Right hindlimb (tissue), 1 donor: Measurements from ENCODE around the gene UBA6.
"Not testable (repeated sequence)": the region's sequence is repeated elsewhere in the genome, so short reads cannot be mapped to it uniquely, and the experiment has no call there.

Source experiments
- DNase-seq: peaks from one replicate; pipeline ENCODE4 v3.0.0-alpha.2; 2018

UBA6 gene

DNA sequence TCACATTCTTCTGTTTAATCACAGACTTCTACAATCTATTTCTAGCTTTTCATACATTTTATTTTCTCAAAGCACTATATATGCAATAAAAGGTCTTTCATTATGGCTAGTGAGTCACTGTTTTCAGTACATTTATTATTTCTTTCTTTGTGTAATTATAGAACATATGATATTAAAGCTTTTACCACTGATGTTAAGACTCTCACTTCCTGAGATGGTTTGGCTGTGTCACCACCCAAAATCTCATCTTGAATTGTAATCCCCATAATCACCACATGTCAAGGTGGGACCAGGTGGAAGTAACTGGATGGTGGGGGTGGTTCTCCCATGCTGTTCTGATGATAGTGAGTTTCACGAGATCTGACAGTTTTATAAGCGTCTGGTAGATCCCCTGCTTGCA, 41.9 kb downstream of the UBA6 start:
- DNase-seq: no peak

DNA sequence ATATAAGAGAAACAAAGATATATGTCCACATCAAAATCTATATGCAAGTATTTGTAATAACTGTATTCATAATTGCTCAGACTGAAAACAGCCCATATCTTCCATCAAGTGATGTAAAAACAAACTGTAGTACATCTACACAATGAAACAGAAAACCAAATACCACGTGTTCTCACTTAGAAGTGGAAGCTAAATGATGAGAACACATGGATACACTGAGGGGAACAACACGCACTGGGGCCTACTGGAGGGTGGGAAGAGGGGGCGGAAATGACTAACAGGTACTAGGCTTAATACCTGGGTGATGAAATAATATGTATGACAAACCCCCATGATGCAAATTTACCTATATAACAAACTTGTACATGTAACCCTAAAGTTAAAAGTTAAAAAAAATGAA, 42.7 kb downstream of the UBA6 start:
- no peak for DNase-seq

DNA sequence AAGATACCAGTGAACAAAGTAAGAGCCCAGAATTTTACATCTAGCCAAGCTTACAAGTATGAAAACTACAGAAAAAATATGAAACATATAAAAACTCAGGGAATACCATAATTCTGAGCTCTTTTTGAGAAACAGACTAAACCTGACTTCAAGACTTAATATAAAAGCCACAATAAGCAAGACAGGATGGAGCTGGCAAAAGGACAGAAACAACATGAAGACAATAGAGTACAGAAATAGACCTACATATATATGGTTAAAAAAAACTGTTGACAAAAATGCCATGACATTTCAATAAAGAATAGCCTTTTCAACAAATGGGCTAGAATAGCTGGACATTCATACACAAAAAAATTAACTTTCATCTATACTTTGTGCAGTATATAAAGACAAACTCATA, 49.4 kb downstream of the UBA6 start:
- DNase-seq: no peak

DNA sequence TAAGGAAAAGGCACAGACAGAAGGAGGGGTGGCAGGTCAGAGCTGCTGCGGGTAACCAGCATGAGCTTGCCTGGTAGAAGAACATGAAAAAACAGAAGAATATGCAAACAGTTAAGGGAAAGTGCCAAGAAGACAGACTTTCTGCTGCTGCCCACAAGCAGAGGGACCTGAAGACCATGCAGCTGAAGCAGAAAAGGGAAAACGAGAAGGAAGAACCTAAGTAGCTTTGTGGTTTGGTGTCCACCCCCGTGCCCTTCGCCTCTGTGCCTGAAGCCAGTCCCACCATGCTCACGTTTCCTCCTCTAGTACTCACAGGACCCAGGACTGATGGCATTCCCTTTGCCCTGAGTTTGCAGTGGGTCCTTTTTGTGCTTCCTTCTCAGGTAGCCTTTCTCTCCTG, 62.8 kb downstream of the UBA6 start:
- DNase-seq: no peak

DNA sequence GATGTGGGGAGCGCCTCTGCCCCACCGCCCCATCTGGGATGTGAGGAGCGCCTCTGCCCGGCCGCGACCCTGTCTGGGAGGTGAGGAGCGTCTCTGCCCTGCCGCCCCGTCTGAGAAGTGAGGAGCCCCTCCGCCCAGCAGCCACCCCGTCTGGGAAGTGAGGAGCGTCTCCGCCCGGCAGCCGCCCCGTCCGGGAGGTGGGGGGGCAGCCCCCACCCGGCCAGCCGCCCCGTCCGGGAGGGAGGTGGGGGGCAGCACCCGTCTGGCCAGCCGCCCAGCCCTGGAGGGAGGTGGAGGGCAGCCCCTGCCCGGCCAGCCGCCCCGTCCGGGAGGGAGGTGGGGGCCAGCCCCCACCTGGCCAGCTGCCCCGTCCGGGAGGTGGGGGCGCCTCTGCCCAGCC, 64.0 kb downstream of the UBA6 start:
- not testable (repeated sequence) for DNase-seq

DNA sequence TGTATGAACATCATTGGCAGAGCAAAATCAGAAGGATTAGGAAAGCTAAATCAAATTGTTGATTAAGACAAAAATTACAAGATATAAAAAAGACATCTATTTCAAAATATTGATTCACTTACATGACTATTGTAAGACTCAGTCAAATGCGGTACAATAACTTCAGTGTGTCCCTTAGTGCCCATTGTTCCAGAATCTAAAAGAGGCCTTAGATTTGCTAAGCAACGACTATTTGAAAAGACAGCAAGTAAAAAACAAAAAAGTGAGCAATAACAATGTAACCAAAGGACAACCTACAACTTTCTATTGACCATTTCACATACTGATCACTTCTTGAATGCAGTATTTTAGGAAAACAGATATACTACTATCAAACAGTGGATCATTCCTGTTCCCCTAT, 65.6 kb downstream of the UBA6 start:
- no peak for DNase-seq

DNA sequence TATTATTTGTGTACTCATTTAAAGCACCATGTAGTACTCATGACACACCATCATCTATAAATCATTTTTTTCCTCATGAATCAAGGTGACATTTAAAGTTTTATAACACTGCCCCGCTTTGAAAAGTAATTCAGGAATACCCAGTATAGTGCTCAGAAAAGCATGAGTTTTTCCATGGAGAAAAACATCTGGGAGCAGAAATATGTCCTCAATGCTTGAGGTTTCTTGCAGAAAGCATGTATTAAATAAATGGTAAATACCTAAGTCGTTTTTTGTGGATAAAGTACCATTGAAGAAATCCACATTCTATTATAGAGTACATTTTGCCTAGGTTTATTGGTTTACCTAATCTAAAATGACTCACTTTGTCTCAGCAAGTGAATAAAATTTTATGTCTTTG, 66.2 kb downstream of the UBA6 start:
- DNase-seq: no peak

DNA sequence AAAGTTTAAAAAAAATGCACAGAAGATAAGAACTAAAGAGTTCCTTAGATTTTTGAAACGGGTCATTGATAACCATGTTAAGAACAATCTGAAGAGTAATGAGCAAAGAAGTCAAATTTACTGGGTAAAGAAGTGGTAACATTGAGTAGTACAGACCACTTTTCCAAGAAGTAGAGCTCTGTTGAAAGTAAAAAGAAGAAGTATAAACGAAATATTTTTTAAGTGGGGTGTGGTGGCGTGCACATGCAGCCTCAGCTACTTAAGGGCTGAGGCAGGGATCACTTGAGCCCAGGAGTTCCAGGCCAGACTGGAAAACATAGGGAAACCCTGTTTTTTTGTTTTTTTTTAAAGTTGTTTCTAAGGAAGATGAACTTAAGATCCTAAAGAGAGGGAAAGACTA, 68.5 kb downstream of the UBA6 start:
- no peak for DNase-seq

DNA sequence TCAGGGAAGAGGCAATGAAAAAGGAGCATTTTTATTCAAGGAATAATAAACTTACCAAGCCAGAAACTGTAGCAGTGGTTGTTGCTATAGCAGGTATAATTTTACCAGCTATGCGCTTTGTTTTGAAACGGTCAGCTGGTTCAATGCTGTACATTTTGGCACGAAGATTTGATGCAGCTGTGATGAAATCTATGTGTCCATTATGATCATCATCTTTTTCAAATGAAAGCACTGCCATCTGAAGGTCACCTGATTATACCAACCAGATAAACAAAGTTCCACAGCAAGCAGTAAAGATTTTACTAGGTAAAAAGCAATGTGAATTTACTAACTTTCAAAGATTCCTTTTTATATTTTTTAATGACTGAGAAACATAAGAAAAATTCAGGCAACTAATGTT, 76.0 kb downstream of the UBA6 start:
- no peak for DNase-seq

DNA sequence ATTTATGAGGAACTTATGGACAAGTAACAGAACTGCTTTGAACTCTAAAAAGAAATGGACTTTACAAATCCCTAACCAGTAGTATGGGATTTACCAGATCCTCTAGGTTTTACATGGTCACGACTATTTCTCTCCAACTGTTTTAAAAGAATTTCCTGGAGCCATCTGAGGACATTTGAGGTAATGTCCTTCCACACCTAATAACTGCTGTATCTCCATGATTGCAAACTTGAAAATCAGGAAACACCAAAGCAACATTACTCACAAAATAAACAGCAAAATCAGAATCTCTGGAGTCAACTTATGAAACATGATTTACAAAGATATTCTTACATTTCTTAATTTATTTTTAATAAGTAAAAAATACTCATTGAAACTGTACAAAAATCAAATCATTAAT, 84.5 kb downstream of the UBA6 start:
- no peak for DNase-seq

DNA sequence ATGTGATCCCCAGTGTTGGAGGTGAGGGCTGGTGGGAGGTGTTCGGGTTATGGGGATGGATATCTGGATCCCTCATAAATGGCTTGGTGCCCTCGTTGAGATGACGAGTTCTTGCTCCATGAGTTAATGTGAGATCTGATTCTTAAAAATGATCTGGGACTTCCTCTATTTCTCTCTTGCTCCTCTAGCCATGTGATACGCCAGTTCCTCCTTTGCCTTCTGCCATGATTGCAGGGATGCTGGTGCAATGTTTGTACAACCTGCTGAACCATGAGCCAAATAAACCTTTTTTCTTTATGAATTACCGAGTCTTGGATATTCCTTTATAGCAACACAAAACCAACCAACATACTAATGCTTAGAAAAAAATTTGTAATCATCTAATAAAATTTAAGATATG, 85.8 kb downstream of the UBA6 start:
- no peak for DNase-seq

DNA sequence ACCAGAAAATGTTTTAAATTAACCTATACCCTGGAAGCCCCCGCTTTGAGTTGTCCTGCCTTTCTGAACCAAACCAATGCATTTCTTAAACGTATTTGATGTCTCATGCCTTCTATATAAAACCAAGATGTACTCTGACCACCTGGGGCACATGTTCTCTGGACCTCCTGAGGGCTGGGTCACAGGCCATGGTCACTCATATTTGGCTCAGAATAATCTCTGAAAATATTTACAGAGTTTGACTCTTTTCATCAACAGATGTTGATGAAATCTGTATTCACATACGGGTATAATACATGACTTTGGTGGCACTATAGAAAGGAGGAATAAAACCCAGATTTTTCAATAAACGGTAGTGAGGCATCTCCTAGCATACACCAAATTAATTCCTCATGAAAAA, 86.8 kb downstream of the UBA6 start:
- no peak for DNase-seq

DNA sequence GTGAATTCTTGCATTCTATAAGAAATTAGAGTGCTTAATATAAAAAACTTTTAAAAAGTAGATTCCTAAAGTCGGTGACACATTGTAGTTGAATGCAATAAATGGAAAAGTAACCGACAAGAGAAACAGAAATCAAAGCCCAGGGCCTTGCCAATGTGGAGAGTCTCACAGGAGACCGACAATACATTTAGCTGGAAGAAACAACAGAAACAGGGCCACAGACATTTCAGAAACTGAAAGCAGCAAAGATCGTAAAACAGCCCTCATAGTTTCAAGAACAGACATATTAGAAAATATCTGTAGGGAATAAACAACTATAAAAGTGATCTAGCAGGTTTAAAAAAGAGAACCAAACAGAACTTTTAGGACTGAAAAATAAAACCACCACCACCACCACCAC, 92.9 kb downstream of the UBA6 start:
- DNase-seq: no peak

DNA sequence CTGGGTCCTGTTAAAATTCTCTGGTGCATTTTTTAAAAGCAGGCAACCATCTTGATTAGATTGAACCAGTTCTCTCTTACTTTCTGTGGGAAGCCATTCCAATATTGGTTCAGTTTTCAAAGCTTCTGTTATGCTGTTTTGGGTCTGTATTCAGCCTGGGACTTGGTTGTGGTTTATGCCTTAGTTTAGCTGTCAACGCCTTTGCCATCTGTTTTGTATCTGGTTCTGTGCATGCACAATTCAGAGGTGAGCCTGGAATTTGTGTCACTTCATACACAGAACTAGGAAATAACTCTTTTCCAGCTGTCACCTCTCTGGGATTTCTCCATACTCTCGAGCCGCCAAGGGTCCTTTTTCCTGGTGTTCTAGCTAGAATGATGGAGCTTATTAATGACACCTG, 96.2 kb downstream of the UBA6 start:
- no peak for DNase-seq

DNA sequence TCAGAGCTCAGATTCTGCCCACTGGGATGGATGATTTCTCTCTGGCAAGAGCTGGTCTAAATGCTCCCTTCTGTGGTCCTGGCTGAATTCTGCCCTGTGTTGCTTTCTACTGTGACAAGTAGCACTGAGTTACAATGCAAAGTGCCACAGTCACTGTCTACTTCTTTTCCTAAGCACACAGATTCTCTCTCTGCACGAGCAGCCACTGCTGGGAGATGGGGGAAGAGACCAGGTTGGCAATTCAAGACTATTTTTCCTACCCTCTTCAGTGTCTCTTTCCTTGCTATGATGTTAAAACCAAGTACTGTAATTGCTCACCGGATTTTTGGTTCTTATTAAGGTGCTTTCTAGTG, 97.0 kb downstream of the UBA6 start:
- no peak for DNase-seq

DNA sequence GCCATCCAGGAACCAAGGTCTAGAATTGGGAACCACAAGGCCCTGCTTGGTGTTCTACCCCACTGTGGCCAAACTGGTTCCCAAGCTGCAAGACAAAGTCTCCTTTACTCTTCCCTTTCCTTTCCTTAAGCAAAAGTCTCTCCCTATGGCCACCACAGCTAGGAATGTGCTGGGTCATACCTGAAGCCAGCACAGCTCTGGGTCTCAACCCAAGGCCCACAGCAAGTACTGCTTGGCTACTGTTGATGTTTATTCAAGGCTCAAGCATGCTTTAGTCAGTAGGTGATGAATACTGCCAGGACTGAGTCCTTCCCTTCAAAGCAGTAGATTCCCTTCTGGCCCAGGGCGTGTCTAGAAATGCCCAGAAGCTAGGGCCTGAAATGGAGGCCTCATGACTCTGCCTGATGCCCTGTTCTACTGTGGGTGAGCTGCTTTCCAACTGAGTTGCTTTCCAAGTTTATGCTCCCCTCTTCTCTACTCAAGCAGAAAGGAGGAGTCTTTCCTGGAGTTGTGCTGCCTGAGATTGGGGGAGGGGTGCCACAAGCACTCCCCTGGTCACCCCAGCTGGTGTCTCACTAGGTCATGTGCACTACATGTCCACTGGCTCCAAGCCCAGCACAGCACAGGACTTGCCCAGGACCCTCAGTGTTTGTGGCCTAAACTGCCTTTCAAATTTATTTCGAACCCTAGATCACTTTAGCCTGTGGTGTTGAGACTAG, 97.5 kb downstream of the UBA6 start:
- DNase-seq: no peak

DNA sequence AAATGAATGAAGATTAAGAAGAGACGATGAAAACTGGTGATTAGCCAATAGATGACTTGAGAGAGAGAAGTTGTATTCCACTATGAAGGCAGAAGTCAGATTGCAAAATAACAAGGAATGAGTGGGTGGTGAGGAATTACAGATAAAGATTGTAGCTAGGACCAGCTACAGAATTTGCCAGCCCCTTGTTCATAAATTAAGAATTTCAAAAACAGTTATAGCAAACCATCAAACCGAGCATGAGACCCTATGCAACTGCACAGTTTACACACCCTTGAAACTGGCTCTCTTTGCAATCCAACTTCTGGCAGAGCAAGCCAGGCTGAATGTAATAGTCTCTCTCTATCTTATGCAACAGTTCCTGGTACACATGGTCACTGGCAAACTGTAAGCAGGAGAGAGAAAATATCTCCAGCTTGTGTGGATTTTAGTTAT, 107.2 kb downstream of the UBA6 start:
- no peak for DNase-seq

DNA sequence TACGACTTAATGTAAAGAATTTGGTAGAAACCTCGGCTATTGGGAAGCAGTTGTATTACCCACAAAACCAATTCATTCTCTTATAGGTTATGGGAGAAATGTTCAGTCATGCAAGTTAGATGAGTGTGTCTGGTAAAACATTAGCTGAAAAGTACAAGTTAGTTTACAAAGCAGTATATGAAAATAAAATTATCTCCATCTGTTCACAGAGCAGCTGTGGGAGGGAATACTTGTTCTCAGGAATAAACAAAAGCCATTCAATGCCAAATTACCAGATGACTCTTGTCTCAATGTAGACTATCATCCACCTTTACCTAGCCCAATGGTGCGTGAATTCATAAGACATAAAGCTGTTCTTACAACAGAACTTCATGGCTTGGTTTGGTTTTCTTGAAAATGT, 113.8 kb downstream of the UBA6 start:
- no peak for DNase-seq

DNA sequence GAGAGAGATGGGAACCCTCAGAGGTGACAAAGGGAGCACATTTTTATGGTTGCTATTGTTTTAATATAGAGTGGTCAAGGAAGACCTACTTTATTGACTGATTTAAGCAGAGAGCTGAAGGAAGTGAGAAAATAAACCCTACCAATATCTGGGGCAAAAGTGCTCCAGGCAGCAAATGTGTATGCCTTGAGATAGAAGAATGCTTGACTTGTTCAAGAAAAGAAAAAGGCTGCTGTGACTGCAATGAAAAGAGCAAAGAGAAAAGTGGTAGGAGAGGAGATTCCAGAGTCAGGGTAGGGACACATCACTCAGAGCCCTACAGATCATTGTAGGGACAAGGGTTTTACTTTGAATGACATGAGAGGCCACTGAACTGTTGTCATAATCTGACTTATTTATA, 116.5 kb downstream of the UBA6 start:
- DNase-seq: no peak

DNA sequence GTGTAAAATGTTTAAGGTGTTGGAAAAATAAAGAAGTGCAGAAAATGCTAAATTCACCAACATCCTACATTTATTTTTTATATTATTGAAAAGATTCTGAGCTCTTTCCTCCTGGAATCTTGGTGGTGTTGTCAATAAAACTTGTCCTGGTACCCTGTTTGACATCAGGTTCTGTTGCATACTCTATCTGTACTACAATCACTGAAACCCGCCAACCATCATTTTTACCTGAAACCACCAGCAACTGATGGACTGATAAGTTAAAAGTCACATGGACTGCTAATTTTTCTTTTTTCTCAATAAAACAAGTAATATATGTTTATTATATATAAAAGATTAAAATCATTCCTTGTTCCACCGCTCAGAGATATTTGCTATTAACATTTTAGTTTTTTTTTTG, 119.0 kb downstream of the UBA6 start:
- DNase-seq: no peak

DNA sequence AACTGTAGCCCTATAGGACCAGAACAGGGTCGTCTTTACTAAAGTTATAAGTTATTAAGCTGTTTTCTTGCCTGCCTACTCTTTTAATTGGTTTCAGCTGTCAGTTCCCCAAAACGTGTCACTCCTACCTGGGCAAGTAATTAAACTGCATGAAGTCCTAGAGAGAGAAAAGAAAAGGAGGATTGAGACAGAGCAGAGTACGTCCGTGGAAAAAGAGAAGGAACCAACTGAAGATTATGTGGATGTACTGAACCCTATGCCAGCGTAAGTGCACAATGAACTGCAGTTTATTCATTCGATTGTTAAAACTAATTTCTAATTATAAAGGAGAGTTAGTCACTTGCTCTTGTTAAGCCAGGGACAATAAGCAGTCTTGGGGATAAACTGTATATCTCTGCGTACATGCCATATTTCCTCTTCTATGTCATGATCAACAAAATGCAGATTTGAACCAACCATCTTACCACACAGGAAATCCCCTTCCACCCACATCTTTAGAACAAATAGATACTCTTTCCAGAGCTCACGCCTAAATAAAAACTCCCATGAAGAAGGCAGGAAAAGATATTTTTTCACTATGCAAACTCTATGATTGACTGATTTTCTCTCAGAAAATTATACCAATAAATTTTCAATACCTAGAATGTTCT, 119.6 kb downstream of the UBA6 start:
- no peak for DNase-seq

DNA sequence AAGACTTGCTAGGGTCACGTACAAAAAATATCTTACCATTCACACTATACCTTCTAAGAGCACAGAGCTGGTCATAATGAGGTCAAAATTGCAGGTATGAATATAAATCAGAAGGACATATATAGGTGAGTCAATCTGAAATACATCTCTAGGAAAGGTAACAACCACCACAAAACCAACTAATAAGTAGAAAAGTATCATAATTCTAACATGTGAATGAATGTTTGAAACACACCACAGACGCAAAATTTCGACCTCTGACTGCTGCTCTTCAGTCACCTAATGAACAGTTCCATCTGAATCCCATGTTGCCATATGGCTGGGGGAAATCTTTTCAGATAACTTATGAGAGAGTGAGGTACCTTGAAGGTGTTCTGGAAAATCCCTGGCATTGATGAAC, 120.4 kb downstream of the UBA6 start:
- no peak for DNase-seq

DNA sequence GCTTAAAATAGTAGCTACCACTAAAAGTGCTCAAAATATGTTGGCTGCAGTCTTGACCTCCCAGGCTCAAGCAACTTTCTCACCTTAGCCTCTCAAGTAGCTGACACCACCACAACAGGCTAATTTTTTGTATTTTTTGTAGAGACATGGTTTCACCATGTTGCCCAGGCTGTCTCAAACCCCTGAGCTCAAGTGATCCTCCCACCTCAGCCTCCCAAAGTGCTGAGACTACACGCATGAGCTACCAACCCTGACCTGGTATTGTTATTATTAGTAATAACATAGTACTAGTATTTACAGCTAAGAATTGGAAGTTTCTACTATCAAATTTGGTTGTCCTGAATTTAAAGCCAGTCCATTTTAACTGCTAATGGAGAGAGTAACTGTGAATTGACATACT, 124.4 kb downstream of the UBA6 start:
- no peak for DNase-seq

DNA sequence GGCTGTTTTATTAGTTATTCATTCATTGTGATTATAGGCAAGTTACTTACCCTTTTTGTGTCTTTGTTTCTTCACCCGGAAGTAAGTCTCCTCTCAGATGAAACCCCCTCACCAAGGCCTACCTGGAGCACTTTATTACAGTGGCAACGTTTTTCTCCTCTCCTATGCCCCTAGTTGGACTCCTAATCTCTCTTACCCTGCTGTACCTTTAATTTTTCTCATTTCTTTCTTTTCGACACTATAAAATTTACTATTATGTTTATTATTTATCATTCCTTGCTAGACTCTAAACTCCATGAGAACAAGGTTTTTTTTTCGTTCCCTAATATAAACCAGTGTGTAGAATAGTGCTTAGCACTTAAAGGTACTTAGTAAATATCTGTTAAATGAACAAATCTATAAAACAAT, 124.9 kb downstream of the UBA6 start:
- DNase-seq: no peak
